Measurements from ENCODE around the gene PTPRU. TPM values are rescaled to one million over a fixed set of nuclear protein-coding genes. Genes with fewer than 3 reads are reported as not detected.

PTPRU gene
- total RNA-seq, 1 experiment from 2014 or later, result 40.7 TPM

GRCh38 chr1:29299446-29299845, 63.1 kb downstream of the PTPRU start:
- H3K9me3 ChIP-seq (ENCODE audit: control insufficient read depth in 1 of 2, insufficient read depth in 1 of 2, low read depth in 1 of 2, low read length in 2 of 2), result no peaks in the 10 kb centered on the region
- H3K27me3 ChIP-seq (ENCODE audit: insufficient read depth, low read length), result no peaks in the 10 kb centered on the region
- no peak for DNase-seq (ENCODE audit: low read depth, low spot score)
- no TSS peak for BruUV-seq (replicated peaks)
- H3K4me2 ChIP-seq (ENCODE audit: low read length), result no peak overlapping the region
- H3K27ac ChIP-seq (ENCODE audit: low read depth, low read length), result no peak overlapping the region
- ChIA-PET POLR2A (no interaction called here), CTCF (no interaction called here), RAD21 (ENCODE audit: low non-redundant PET in 1 of 2, low total read pairs in 2 of 2, uncharacterized antibody in 2 of 2, unreplicated experiment in 2 of 2) (no interaction called here)
- peaks cover 0 to 4% of the 10 kb centered on the region in 2 experiments; a peak in 1 of 4 replicates for H3K36me3 ChIP-seq (ENCODE audit: control insufficient read depth in 1 of 2, insufficient read depth in 2 of 2, low read length in 2 of 2)
- no peaks in the 10 kb centered on the region for H3K79me2 ChIP-seq (ENCODE audit: insufficient read depth, low read length)
- H3K9me2 ChIP-seq (ENCODE audit: insufficient read depth), result no peaks in the 10 kb centered on the region
- H3K4me1 ChIP-seq (ENCODE audit: control insufficient read depth in 1 of 2, insufficient read depth in 2 of 2, low read length in 2 of 2), result no peaks in the 10 kb centered on the region
- ATAC-seq, result no peak
- no peak overlapping the region for H3K9ac ChIP-seq (ENCODE audit: low read length)
- H4K20me1 ChIP-seq (ENCODE audit: insufficient read depth), result no peaks in the 10 kb centered on the region
- no peak overlapping the region for H3K4me3 ChIP-seq (replicated peaks in 1 of 2; ENCODE audit: low read depth in 1 of 2, low read length in 2 of 2)
- intact Hi-C loops (cut with micrococcal nuclease), result no loop called here
- no peak overlapping the region for H2AFZ ChIP-seq (ENCODE audit: low read depth, low read length, poor library complexity, severe bottlenecking)
- TF ChIP-seq ZFX (IDR thresholded peaks at IDR 0.05) (no peak), EZH2phosphoT487 (IDR thresholded peaks at IDR 0.05; ENCODE audit: borderline replicate concordance) (no peak), SIN3A (IDR thresholded peaks at IDR 0.05; ENCODE audit: low read depth) (no peak), ZNF274 (IDR thresholded peaks at IDR 0.05; ENCODE audit: low read depth, low read length) (no peak), EZH2 (IDR thresholded peaks at IDR 0.05) (no peak), REST (IDR thresholded peaks at IDR 0.05; ENCODE audit: low read depth) (no peak), POLR2A (IDR thresholded peaks at IDR 0.05; ENCODE audit: borderline replicate concordance, extremely low read depth, insufficient read depth, insufficient read length) (no peak), ATF3 (IDR thresholded peaks at IDR 0.05) (no peak), CBX3 (IDR thresholded peaks at IDR 0.05; ENCODE audit: low read depth) (no peak), YY1 (IDR thresholded peaks at IDR 0.05; ENCODE audit: extremely low read depth, insufficient replicate concordance, low read depth, low read length) (no peak), SP1 (IDR thresholded peaks at IDR 0.05; ENCODE audit: low read depth) (no peak), CEBPB (IDR thresholded peaks at IDR 0.05; ENCODE audit: low read depth) (no peak), JUND (IDR thresholded peaks at IDR 0.05) (no peak), TCF7L2 (IDR thresholded peaks at IDR 0.05; ENCODE audit: borderline replicate concordance, extremely low read depth, insufficient read depth, insufficient read length) (no peak), POLR2AphosphoS5 (IDR thresholded peaks at IDR 0.05; ENCODE audit: low read depth, low read length) (no peak)
- TF ChIP-seq, protein P1, sequence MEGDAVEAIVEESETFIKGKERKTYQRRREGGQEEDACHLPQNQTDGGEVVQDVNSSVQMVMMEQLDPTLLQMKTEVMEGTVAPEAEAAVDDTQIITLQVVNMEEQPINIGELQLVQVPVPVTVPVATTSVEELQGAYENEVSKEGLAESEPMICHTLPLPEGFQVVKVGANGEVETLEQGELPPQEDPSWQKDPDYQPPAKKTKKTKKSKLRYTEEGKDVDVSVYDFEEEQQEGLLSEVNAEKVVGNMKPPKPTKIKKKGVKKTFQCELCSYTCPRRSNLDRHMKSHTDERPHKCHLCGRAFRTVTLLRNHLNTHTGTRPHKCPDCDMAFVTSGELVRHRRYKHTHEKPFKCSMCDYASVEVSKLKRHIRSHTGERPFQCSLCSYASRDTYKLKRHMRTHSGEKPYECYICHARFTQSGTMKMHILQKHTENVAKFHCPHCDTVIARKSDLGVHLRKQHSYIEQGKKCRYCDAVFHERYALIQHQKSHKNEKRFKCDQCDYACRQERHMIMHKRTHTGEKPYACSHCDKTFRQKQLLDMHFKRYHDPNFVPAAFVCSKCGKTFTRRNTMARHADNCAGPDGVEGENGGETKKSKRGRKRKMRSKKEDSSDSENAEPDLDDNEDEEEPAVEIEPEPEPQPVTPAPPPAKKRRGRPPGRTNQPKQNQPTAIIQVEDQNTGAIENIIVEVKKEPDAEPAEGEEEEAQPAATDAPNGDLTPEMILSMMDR (IDR thresholded peaks at IDR 0.05 in 2 of 3, conservative IDR thresholded peaks at IDR 0.05 in 1 of 3; ENCODE audit: borderline replicate concordance in 1 of 3, insufficient read depth in 1 of 3, low read depth in 2 of 3, low read length in 2 of 3), result no peak
- TF ChIP-seq, protein P2, sequence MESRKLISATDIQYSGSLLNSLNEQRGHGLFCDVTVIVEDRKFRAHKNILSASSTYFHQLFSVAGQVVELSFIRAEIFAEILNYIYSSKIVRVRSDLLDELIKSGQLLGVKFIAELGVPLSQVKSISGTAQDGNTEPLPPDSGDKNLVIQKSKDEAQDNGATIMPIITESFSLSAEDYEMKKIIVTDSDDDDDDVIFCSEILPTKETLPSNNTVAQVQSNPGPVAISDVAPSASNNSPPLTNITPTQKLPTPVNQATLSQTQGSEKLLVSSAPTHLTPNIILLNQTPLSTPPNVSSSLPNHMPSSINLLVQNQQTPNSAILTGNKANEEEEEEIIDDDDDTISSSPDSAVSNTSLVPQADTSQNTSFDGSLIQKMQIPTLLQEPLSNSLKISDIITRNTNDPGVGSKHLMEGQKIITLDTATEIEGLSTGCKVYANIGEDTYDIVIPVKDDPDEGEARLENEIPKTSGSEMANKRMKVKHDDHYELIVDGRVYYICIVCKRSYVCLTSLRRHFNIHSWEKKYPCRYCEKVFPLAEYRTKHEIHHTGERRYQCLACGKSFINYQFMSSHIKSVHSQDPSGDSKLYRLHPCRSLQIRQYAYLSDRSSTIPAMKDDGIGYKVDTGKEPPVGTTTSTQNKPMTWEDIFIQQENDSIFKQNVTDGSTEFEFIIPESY (IDR thresholded peaks at IDR 0.05; ENCODE audit: extremely low read depth, insufficient replicate concordance, low read length), result no peak
